Occipital lobe (tissue), 2 donors: Measurements from ENCODE around the gene CNTN5. TPM values are rescaled to one million over a fixed set of nuclear protein-coding genes. Genes with fewer than 3 reads are reported as not detected.

Experiments
- DNase-seq: peaks from one replicate; lab custom pipeline; 2025; lab: John Stamatoyannopoulos, UW
- total RNA-seq: library from RNA; depleted of rRNA; stranded (reverse); fragments of >200 nt; gene quantifications from one replicate; pipeline ENCODE4 v1.2.3, GENCODE V29; 2014

Gene CNTN5
- total RNA-seq, 1 donor from 2014 or later: 10.6 TPM

GRCh38 chr11:99918761-99919160, 898.0 kb downstream of the CNTN5 start:
- DNase-seq: no peak

DNA sequence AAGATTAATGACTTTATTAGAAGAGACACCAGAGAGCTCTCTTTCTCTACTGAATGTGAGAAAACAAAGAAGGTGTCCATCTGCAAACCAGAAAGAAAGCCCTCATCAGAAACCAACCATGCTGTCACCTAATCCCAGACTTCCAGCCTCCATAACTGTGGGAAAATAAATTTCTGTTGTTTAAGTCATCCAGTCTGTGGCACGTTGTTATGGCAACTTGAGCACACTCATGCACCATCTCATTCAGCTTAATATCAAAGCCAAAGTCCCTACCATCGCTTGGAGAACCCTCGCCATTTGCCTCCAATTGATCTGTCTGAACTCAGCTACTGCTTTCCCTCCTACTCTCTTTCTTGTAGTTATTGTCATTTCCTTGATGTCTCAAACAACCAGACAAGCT, 900.2 kb downstream of the CNTN5 start:
- DNase-seq: no peak

GRCh38 chr11:99925968-99926367, 905.2 kb downstream of the CNTN5 start:
- no peak for DNase-seq

- no peak for DNase-seq
These were observed 911.9 kb downstream of the CNTN5 start for GRCh38 chr11:99932684-99933083.

GRCh38 chr11:99934008-99934407, 913.3 kb downstream of the CNTN5 start:
- no peak for DNase-seq

- DNase-seq: no peak
These were observed 916.6 kb downstream of the CNTN5 start for GRCh38 chr11:99937330-99937729.

DNA sequence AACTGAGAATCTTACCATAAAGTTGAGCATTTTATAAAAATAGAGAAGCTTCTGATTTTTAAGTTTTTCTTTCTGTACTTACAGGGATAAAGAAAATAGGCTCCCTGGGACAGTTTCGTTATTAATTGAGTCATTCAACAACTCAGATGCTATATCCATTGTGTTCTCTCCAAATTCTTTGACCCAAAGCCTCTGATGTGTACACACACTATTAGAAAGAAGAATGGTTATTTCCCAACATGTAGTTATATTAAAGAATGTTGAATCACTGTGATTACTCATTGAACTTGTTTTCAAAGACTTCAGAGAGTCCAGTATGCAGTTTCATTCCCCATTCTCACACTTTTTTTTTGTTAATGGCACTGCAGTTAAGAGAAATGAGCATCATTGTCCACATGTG, 932.1 kb downstream of the CNTN5 start:
- DNase-seq: no peak

GRCh38 chr11:99960536-99960935, 939.8 kb downstream of the CNTN5 start:
- DNase-seq: no peak

DNA sequence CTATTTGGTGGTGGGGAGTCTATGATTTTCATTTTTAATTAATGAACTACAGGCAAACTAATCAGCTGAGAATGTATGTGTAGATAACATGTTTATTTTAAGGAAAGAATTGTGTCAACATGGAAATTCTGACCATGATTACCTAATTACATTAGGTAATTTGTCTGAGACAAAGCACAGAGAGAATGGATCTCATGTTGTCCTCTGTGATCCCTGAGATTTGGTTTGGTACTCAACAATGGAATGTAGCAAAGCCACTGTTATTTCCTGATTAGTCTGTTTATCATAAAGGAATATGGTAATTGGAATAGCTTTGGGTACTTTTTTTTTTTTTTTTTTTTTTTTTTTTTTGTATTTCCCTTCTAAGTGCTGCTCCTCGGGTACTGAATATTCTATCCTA, 947.6 kb downstream of the CNTN5 start:
- DNase-seq: no peak

GRCh38 chr11:99973993-99974392, 953.2 kb downstream of the CNTN5 start:
- no peak for DNase-seq

DNA sequence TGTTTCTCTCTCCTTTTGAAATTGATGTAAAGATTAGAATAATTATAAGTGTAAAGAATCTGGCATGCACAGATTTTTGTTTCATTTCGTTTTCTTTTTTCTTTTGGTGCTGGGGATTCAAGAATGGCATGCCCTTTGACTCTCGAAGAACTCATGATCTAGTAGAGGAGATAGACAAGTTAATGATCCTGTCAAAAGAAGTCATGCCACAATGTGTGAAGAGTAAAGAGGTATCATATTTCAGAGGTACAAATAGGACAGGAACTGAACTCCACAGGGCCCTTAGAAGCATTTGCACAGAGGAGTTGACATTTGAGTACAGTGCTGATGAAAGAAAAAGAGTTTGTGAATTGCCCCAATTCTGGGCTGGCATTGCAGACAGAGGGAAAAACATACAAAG, 958.3 kb downstream of the CNTN5 start:
- DNase-seq: no peak

- DNase-seq: no peak
These were observed 967.2 kb downstream of the CNTN5 start for GRCh38 chr11:99987821-99988470.

- DNase-seq: no peak
These were observed 967.7 kb downstream of the CNTN5 start for GRCh38 chr11:99988471-99988837.

- no peak for DNase-seq
These were observed 983.2 kb downstream of the CNTN5 start for GRCh38 chr11:100003985-100004384.

- no peak for DNase-seq
These were observed 983.8 kb downstream of the CNTN5 start for GRCh38 chr11:100004541-100004940.

DNA sequence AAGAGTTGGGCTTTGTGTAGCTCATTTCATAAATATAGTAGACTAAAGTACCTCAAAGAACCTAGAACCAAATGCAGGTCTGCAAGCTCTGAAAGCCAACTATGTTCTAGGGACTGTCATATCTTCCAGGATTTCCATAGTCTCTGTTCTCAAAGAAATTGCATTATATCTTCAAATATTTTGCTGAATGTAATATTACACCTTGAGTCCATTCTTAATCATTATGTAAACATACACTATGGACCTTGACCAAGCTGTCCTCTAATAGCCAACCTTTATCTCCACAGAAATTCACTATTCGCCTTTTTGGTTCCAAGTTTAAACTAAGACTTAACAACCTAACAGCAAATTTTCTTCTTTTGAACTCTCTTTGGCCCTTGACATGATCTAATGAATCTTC, 987.7 kb downstream of the CNTN5 start:
- no peak for DNase-seq

DNA sequence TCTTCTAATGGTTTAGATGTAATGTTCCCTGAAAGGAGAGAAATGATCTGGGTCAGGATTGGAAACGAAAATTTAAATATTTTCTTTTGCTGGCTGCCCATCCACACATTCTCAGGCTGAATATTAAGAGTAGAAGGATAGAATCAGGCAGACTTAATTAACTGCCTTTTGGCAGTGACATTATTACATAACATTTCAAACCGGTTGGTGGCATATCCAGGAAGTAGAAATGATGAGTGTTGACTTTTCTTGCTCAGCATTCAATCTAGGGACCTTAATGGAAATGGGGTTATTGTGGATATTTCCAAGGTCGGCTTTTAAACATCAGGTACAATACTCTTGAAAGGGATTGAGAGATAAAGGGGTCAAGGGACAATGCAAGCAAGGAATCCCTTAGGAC, 989.0 kb downstream of the CNTN5 start:
- no peak for DNase-seq

GRCh38 chr11:100010393-100010792, 989.6 kb downstream of the CNTN5 start:
- no peak for DNase-seq

GRCh38 chr11:100011697-100012096, 990.9 kb downstream of the CNTN5 start:
- DNase-seq: no peak

- no peak for DNase-seq
These were observed 992.3 kb downstream of the CNTN5 start for GRCh38 chr11:100013011-100013410.

GRCh38 chr11:100031973-100032372, 1011.2 kb downstream of the CNTN5 start:
- no peak for DNase-seq

- no peak for DNase-seq
These were observed 1040.3 kb downstream of the CNTN5 start for GRCh38 chr11:100061006-100061405.

DNA sequence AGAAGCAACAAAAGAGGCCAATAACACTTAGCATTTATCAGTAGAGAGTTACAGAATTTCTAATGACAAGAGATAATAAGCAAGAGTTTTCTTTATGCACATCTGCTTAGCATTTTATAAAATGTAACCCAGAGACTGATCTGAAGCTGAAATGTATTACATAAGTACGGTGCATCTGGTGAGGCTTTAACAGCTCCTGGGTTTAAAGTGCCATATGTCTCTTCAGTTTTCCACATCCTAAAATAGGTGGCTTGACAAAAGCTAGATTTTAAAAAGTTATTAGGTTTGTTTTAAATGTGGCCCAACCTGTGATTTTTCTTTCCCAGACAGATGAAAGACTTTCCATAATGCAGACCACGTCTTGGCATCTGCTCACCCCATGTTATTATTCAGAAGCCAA, 1045.7 kb downstream of the CNTN5 start:
- DNase-seq: no peak

DNA sequence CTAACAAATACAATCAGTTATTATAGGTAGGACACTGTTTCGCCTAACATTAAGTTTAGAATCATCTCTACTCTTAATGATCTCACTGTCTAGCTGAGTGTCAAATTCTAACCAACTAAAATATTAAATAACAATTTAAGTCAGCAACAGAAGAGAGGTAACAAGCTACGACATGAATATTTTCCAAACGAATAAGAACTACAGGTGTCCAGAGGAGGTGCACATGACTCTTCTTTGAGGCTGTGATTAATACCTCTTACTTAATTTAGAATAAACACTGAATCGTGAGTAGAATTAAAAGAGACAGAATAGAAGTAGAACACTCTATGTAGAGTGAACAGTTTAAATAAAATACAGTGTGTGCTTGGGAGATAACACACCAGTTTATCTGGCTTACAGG, 1047.4 kb downstream of the CNTN5 start:
- DNase-seq: no peak
